CD14-positive monocyte (primary cell): ENCODE data around the gene ARNT2. TPM values are rescaled to one million over a fixed set of nuclear protein-coding genes. Genes with fewer than 3 reads are reported as not detected.

Experiments
- DNase-seq, 3 donors: peaks; one replicate each; pipeline ENCODE4 v3.0.0-alpha.2; 2011 to 2022
- H2AFZ ChIP-seq: 2 replicates; pipeline ENCODE4 v1.6.0; 2012; ENCODE audit warnings: mild to moderate bottlenecking, low read depth, low read length, inconsistent platforms; ENCODE audit not compliant: insufficient read depth, poor library complexity, severe bottlenecking
- H3K27ac ChIP-seq, 2 donors: 1 replicate in 1 of 2; 2 replicates in 1 of 2; pipeline ENCODE4 v1.5.1; 2012 to 2013; ENCODE audit warnings: low read length in 2 of 2, control low read depth in 1 of 2, inconsistent platforms in 1 of 2, low read depth in 1 of 2, mild to moderate bottlenecking in 1 of 2
- H3K27me3 ChIP-seq, 2 donors: one replicate each; pipeline versions ENCODE4 v1.6.0 to v1.6.1; 2011 to 2013; ENCODE audit warnings: low read length in 2 of 2; ENCODE audit not compliant: control insufficient read depth in 2 of 2, insufficient read depth in 2 of 2
- H3K36me3 ChIP-seq, 2 donors: replicated peaks in 1 of 2; 1 replicate in 1 of 2; 2 replicates in 1 of 2; pipeline versions ENCODE4 v1.5.1 to v1.6.1; 2012 to 2013; ENCODE audit warnings: low read length in 2 of 2, control low read depth in 1 of 2, inconsistent platforms in 1 of 2, mild to moderate bottlenecking in 1 of 2; ENCODE audit not compliant: insufficient read depth in 2 of 2, control insufficient read depth in 1 of 2
- H3K4me1 ChIP-seq, 2 donors: 1 replicate in 1 of 2; 2 replicates in 1 of 2; pipeline versions ENCODE4 v1.5.1 to v1.6.1; 2012 to 2013; ENCODE audit warnings: low read length in 2 of 2, control low read depth in 1 of 2, inconsistent platforms in 1 of 2, mild to moderate bottlenecking in 1 of 2, moderate library complexity in 1 of 2; ENCODE audit not compliant: insufficient read depth in 2 of 2, control insufficient read depth in 1 of 2
- H3K4me2 ChIP-seq: replicated peaks from 2 replicates; pipeline ENCODE3; 2012; ENCODE audit warnings: low read length, moderate library complexity, mild to moderate bottlenecking; ENCODE audit not compliant: poor library complexity, severe bottlenecking; ENCODE audit errors: extremely low read depth
- H3K4me3 ChIP-seq, 3 experiments: fragments of 200-600 bp in 1 of 3; sonication (generic) in 1 of 3; replicated peaks in 1 of 3; 1 replicate in 2 of 3; 2 replicates in 1 of 3; pipeline ENCODE4 v1.5.1; 2011 to 2013; ENCODE audit warnings: low read length in 3 of 3, mild to moderate bottlenecking in 3 of 3, control low read depth in 2 of 3, low read depth in 2 of 3, inconsistent platforms in 1 of 3, moderate library complexity in 1 of 3
- H3K79me2 ChIP-seq: 2 replicates; pipeline ENCODE4 v1.6.0; 2012; ENCODE audit warnings: mild to moderate bottlenecking, control low read depth, inconsistent platforms, low read length, moderate library complexity; ENCODE audit not compliant: insufficient read depth
- H3K9ac ChIP-seq: 2 replicates; pipeline ENCODE4 v1.6.0; 2017; ENCODE audit warnings: low read length, mild to moderate bottlenecking; ENCODE audit not compliant: insufficient read depth, poor library complexity, severe bottlenecking
- H3K9me3 ChIP-seq, 2 donors: replicated peaks in 1 of 2; 1 replicate in 1 of 2; 2 replicates in 1 of 2; pipeline versions ENCODE4 v1.5.1 to v1.6.1; 2012 to 2013; ENCODE audit warnings: low read length in 2 of 2, control low read depth in 1 of 2; ENCODE audit not compliant: control insufficient read depth in 1 of 2, insufficient read depth in 1 of 2
- H4K20me1 ChIP-seq: 2 replicates; pipeline ENCODE4 v1.6.0; 2012; ENCODE audit warnings: mild to moderate bottlenecking, low read length, control low read depth, moderate library complexity; ENCODE audit not compliant: insufficient read depth
- H3K27ac Mint-ChIP-seq, 7 donors: one replicate each; pipeline ENCODE4 v1.8.0; 2020; ENCODE audit warnings: mild to moderate bottlenecking in 7 of 7, mixed read lengths in 7 of 7, moderate library complexity in 6 of 7, inconsistent platforms in 2 of 7
- H3K27me3 Mint-ChIP-seq, 3 donors: one replicate each; pipeline ENCODE4 v1.8.0; 2021 to 2022; ENCODE audit warnings: low read depth in 3 of 3, mild to moderate bottlenecking in 3 of 3, mixed read lengths in 3 of 3, moderate library complexity in 3 of 3, inconsistent platforms in 1 of 3
- H3K36me3 Mint-ChIP-seq, 2 donors: one replicate each; pipeline ENCODE4 v1.8.0; 2020; ENCODE audit warnings: mixed read lengths in 2 of 2, inconsistent platforms in 1 of 2, mild to moderate bottlenecking in 1 of 2
- H3K4me1 Mint-ChIP-seq: one replicate; pipeline ENCODE4 v1.8.0; 2020; ENCODE audit warnings: mild to moderate bottlenecking, mixed read lengths
- H3K4me3 Mint-ChIP-seq, 2 donors: one replicate each; pipeline ENCODE4 v1.8.0; 2020; ENCODE audit warnings: mild to moderate bottlenecking in 2 of 2, mixed read lengths in 2 of 2, moderate library complexity in 1 of 2
- H3K9me3 Mint-ChIP-seq, 7 donors: one replicate each; pipeline ENCODE4 v1.8.0; 2020 to 2022; ENCODE audit warnings: mixed read lengths in 7 of 7, mild to moderate bottlenecking in 6 of 7, moderate library complexity in 6 of 7, inconsistent platforms in 2 of 7
- WGBS: methylation state at CpG from one replicate; pipeline ENCODE4 v1.1.5; 2013; ENCODE audit warnings: missing lambda C conversion rate; ENCODE audit not compliant: insufficient coverage; 5-methylcytosine and 5-hydroxymethylcytosine counted together
- intact Hi-C, 2 donors: fragments of 100-400 bp; cut with micrococcal nuclease; formaldehyde crosslinking; loops; one replicate each; pipeline versions ENCODE4 v1.15.0 to v1.15.1; 2023
- polyA plus RNA-seq, 3 donors: library from polyadenylated mRNA; depleted of rRNA in 1 of 3; unstranded in 2 of 3; stranded (reverse) in 1 of 3; fragments of 300-500 nt in 2 of 3; fragments of >200 nt in 1 of 3; fragmentation: Illumina TruSeq in 2 of 3; gene quantifications; 1 replicate in 2 of 3; 2 replicates in 1 of 3; pipeline ENCODE4 v1.2.3, GENCODE V29; 2012 to 2021
- TF ChIP-seq, protein P1 (sequence below): fragments of 200-600 bp; IDR thresholded peaks from one replicate; pipeline ENCODE4 v1.8.0; 2022; ENCODE audit warnings: antibody characterized with exemption, mild to moderate bottlenecking

The ARNT2 gene
- polyA plus RNA-seq, 3 donors: not detected

DNA sequence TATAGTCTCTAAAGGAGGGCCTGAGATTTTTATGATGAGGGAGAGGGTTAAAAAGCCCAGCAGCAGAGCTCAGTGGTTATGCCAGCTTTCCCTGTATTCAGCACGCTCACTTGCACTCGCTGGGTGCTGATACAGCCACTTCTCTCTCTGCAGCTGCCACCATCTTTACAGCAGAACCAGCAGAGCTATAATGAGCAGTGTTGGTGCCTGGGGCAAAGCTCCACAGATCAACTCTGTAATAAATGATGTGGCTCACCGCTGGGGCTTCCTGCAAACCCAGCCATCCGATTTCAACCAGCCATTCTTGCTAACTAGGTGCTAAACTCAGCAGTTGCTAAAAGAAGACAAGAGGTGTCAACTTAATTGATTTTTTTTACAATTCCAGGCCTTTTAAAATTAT is 48.0 kb downstream of the ARNT2 start:
- Histone ChIP-seq H3K79me2 (no peaks in the 10 kb centered on the region), H3K36me3 (no peaks in the 10 kb centered on the region), H3K27ac (no peak overlapping the region), H3K4me1 (no peaks in the 10 kb centered on the region), H4K20me1 (no peaks in the 10 kb centered on the region), H2AFZ (no peak overlapping the region), H3K4me3 (no peak overlapping the region), H3K9me3 (no peaks in the 10 kb centered on the region), H3K27me3 (peaks cover 11 to 12% of the 10 kb centered on the region in 2 donors), H3K9ac (no peak overlapping the region), H3K4me2 (no peak overlapping the region)
- Mint-ChIP-seq H3K27me3 (peaks cover 10 to 20% (median 11%) of the 10 kb centered on the region in 3 donors), H3K27ac (no peak overlapping the region), H3K4me3 (no peak overlapping the region), H3K36me3 (no peaks in the 10 kb centered on the region), H3K4me1 (peaks cover 4% of the 10 kb centered on the region), H3K9me3 (no peaks in the 10 kb centered on the region)
- TF ChIP-seq, protein P1, sequence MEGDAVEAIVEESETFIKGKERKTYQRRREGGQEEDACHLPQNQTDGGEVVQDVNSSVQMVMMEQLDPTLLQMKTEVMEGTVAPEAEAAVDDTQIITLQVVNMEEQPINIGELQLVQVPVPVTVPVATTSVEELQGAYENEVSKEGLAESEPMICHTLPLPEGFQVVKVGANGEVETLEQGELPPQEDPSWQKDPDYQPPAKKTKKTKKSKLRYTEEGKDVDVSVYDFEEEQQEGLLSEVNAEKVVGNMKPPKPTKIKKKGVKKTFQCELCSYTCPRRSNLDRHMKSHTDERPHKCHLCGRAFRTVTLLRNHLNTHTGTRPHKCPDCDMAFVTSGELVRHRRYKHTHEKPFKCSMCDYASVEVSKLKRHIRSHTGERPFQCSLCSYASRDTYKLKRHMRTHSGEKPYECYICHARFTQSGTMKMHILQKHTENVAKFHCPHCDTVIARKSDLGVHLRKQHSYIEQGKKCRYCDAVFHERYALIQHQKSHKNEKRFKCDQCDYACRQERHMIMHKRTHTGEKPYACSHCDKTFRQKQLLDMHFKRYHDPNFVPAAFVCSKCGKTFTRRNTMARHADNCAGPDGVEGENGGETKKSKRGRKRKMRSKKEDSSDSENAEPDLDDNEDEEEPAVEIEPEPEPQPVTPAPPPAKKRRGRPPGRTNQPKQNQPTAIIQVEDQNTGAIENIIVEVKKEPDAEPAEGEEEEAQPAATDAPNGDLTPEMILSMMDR: no peak
- 75% methylated on average over 1 of the region's 4 CpGs for WGBS
- intact Hi-C loops: loop anchor here in 1 of 2 donors (10.0 kb wide), 1 partner anchor 813 kb away; no protein-coding TSS in a partner anchor
- no peak for DNase-seq

DNA sequence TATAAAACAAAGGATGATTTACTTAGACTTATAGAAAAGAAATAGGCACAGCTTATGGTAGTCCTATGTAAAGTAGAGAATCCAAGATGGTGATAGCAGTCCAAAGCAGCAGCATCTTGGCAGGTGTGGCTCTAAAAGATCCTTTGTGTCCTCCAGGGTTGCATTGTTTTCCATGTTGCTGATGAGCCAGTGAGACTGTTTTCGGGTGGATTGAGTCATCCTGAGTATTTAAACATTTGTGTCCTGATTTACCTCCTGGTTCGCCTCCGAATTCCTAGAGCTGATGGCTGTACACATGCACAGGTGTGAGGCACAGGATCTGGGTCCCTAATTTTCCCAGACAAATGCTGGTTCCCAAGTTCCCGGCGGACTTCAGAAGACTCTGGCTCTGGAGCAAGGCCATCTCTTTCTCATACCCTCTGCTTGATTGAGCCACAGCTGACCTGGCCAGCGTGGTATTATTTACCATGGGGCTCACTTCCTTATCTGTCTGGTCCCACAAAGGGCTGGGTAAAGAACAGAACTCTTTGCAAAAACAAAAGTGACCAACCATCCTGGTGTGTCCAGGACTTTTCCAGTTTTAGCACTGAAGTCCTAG is 51.0 kb downstream of the ARNT2 start:
- no peak overlapping the region for H2AFZ ChIP-seq
- WGBS: 79% methylated on average over 6 of the region's 6 CpGs
- no peak overlapping the region for H3K27ac ChIP-seq
- Mint-ChIP-seq H3K27ac (no peak overlapping the region), H3K9me3 (no peaks in the 10 kb centered on the region), H3K36me3 (no peaks in the 10 kb centered on the region), H3K4me3 (peak overlapping the region in 1 of 2 donors; percentile 48), H3K4me1 (peaks cover 4% of the 10 kb centered on the region), H3K27me3 (peaks cover 33 to 46% (median 35%) of the 10 kb centered on the region in 3 donors)
- no peaks in the 10 kb centered on the region for H3K79me2 ChIP-seq
- H3K9ac ChIP-seq: no peak overlapping the region
- no peak overlapping the region for H3K4me2 ChIP-seq
- H4K20me1 ChIP-seq: no peaks in the 10 kb centered on the region
- H3K27me3 ChIP-seq: peaks cover 22 to 40% of the 10 kb centered on the region in 2 donors
- TF ChIP-seq, protein P1: no peak
- intact Hi-C loops: loop anchor here (5.0 to 10.0 kb wide), 3 partner anchors 322 to 810 kb away; partner anchors contain the start of gene CEMIP (in 2 of the 2)
- H3K4me1 ChIP-seq: no peaks in the 10 kb centered on the region
- H3K9me3 ChIP-seq: no peaks in the 10 kb centered on the region
- no peak for DNase-seq
- H3K4me3 ChIP-seq: no peak overlapping the region
- H3K36me3 ChIP-seq: no peaks in the 10 kb centered on the region
